H9 (cell line): ENCODE results near the gene ERMAP. TPM values are rescaled to one million over a fixed set of nuclear protein-coding genes. Genes with fewer than 3 reads are reported as not detected.
"Not testable (repeated sequence)": the region's sequence is repeated elsewhere in the genome, so short reads cannot be mapped to it uniquely, and the experiment has no call there.

Source experiments
- DNase-seq: peaks from one replicate; pipeline ENCODE4 v3.0.0-alpha.2; 2017
- H2AFZ ChIP-seq: one replicate; pipeline ENCODE4 v1.6.1; 2013; ENCODE audit warnings: mild to moderate bottlenecking, low read length, control low read depth, moderate library complexity
- H2AK5ac ChIP-seq: 2 replicates; pipeline ENCODE4 v1.6.1; 2013; ENCODE audit warnings: low read length, control low read depth, mixed read lengths; ENCODE audit not compliant: insufficient read length
- H2BK120ac ChIP-seq: one replicate; pipeline ENCODE4 v1.6.1; 2013; ENCODE audit warnings: low read depth, mild to moderate bottlenecking, low read length, control low read depth, inconsistent platforms; ENCODE audit not compliant: poor library complexity, severe bottlenecking
- H2BK12ac ChIP-seq: 2 replicates; pipeline ENCODE4 v1.6.1; 2013; ENCODE audit warnings: low read length, control low read depth, mixed read lengths, low read depth; ENCODE audit not compliant: insufficient read length
- H2BK15ac ChIP-seq: 2 replicates; pipeline ENCODE4 v1.6.1; 2013; ENCODE audit warnings: low read depth, low read length, control low read depth
- H2BK20ac ChIP-seq: one replicate; pipeline ENCODE4 v1.6.1; 2013; ENCODE audit warnings: low read depth, mild to moderate bottlenecking, low read length, control low read depth, inconsistent platforms; ENCODE audit not compliant: poor library complexity, severe bottlenecking
- H2BK5ac ChIP-seq: 2 replicates; pipeline ENCODE4 v1.6.1; 2013; ENCODE audit warnings: low read length, control low read depth, mixed read lengths; ENCODE audit not compliant: insufficient read length
- H3K14ac ChIP-seq: 2 replicates; pipeline ENCODE4 v1.6.1; 2013; ENCODE audit warnings: low read length, control low read depth; ENCODE audit not compliant: insufficient read depth
- H3K18ac ChIP-seq: 2 replicates; pipeline ENCODE4 v1.6.1; 2013; ENCODE audit warnings: low read depth, mild to moderate bottlenecking, mixed read lengths, low read length, control low read depth; ENCODE audit not compliant: insufficient read length
- H3K23ac ChIP-seq: 2 replicates; pipeline ENCODE4 v1.6.1; 2013; ENCODE audit warnings: low read length, control low read depth, mixed read lengths, low read depth; ENCODE audit not compliant: insufficient read length
- H3K23me2 ChIP-seq: 2 replicates; pipeline ENCODE4 v1.6.1; 2013; ENCODE audit warnings: low read depth, mild to moderate bottlenecking, mixed read lengths, low read length, control low read depth; ENCODE audit not compliant: insufficient read length, poor library complexity, severe bottlenecking
- H3K27ac ChIP-seq: 2 replicates; pipeline ENCODE4 v1.5.1; 2013; ENCODE audit warnings: low read length, control low read depth, mixed read lengths, low read depth; ENCODE audit not compliant: insufficient read length
- H3K27me3 ChIP-seq: 2 replicates; pipeline ENCODE4 v1.6.1; 2013; ENCODE audit warnings: low read length, control low read depth, inconsistent platforms; ENCODE audit not compliant: insufficient read depth
- H3K4ac ChIP-seq: 2 replicates; pipeline ENCODE4 v1.6.1; 2013; ENCODE audit warnings: low read depth, mild to moderate bottlenecking, control low read depth, inconsistent platforms, low read length, moderate library complexity
- H3K4me1 ChIP-seq: 2 replicates; pipeline ENCODE4 v1.6.1; 2013; ENCODE audit warnings: low read length, control low read depth, inconsistent platforms; ENCODE audit not compliant: insufficient read depth
- H3K4me2 ChIP-seq: 2 replicates; pipeline ENCODE4 v1.6.1; 2013; ENCODE audit warnings: low read length, control low read depth, mixed read lengths; ENCODE audit not compliant: insufficient read length, insufficient read depth
- H3K56ac ChIP-seq: 2 replicates; pipeline ENCODE4 v1.6.1; 2013; ENCODE audit warnings: low read depth, mild to moderate bottlenecking, mixed read lengths, low read length, control low read depth; ENCODE audit not compliant: insufficient read length
- H3K79me1 ChIP-seq: 2 replicates; pipeline ENCODE4 v1.6.1; 2013; ENCODE audit warnings: low read depth, mild to moderate bottlenecking, moderate library complexity, low read length, control low read depth, inconsistent platforms; ENCODE audit not compliant: insufficient read depth, poor library complexity, severe bottlenecking
- H3K79me2 ChIP-seq: 2 replicates; pipeline ENCODE4 v1.6.1; 2013; ENCODE audit warnings: low read length, control low read depth, inconsistent platforms; ENCODE audit not compliant: insufficient read depth
- H3K9ac ChIP-seq: 2 replicates; pipeline ENCODE4 v1.6.1; 2013; ENCODE audit warnings: low read length, control low read depth, mixed read lengths; ENCODE audit not compliant: insufficient read length; ENCODE audit errors: extremely low read depth
- H3K9me3 ChIP-seq: one replicate; pipeline ENCODE4 v1.6.1; 2013; ENCODE audit warnings: low read depth, low read length, inconsistent platforms; ENCODE audit not compliant: control insufficient read depth
- H3T11ph ChIP-seq: one replicate; pipeline ENCODE4 v1.6.1; 2013; ENCODE audit warnings: mild to moderate bottlenecking, low read length, control low read depth, inconsistent platforms
- H4K20me1 ChIP-seq: one replicate; pipeline ENCODE4 v1.6.1; 2013; ENCODE audit not compliant: control insufficient read depth, insufficient read length, insufficient read depth
- H4K5ac ChIP-seq: 2 replicates; pipeline ENCODE4 v1.6.1; 2013; ENCODE audit warnings: low read depth, mild to moderate bottlenecking, mixed read lengths, low read length, control low read depth; ENCODE audit not compliant: insufficient read length
- H4K8ac ChIP-seq: replicated peaks from 2 replicates; pipeline ENCODE4 v1.6.1; 2013; ENCODE audit warnings: low read length, control low read depth, mixed read lengths, low read depth; ENCODE audit not compliant: insufficient read length
- H4K91ac ChIP-seq: 2 replicates; pipeline ENCODE4 v1.6.1; 2013; ENCODE audit warnings: low read depth, mild to moderate bottlenecking, moderate library complexity, mixed read lengths, low read length, control low read depth; ENCODE audit not compliant: insufficient read length
- H3K27ac Mint-ChIP-seq, 3 experiments: 2 replicates in 2 of 3; 3 replicates in 1 of 3; pipeline ENCODE4 v1.8.0; 2020 to 2021; ENCODE audit warnings: mixed read lengths in 3 of 3, mild to moderate bottlenecking in 1 of 3, moderate library complexity in 1 of 3
- H3K27me3 Mint-ChIP-seq: 2 replicates; pipeline ENCODE4 v1.8.0; 2021; ENCODE audit warnings: low read depth, mild to moderate bottlenecking, moderate library complexity, mixed read lengths
- H3K36me3 Mint-ChIP-seq, 3 experiments: 2 replicates in 2 of 3; 3 replicates in 1 of 3; pipeline ENCODE4 v1.8.0; 2020 to 2021; ENCODE audit warnings: low read depth in 3 of 3, mixed read lengths in 3 of 3; ENCODE audit not compliant: insufficient read depth in 1 of 3
- H3K4me1 Mint-ChIP-seq, 2 experiments: 2 replicates each; pipeline ENCODE4 v1.8.0; 2020; ENCODE audit warnings: mixed read lengths in 2 of 2
- H3K4me3 Mint-ChIP-seq, 2 experiments: 2 replicates in 1 of 2; 3 replicates in 1 of 2; pipeline ENCODE4 v1.8.0; 2020 to 2021; ENCODE audit warnings: mild to moderate bottlenecking in 2 of 2, mixed read lengths in 2 of 2, moderate library complexity in 1 of 2
- H3K9me3 Mint-ChIP-seq, 2 experiments: 2 replicates in 1 of 2; 3 replicates in 1 of 2; pipeline ENCODE4 v1.8.0; 2020; ENCODE audit warnings: mild to moderate bottlenecking in 2 of 2, mixed read lengths in 2 of 2, moderate library complexity in 1 of 2
- WGBS: extraction: QIAGEN DNeasy Blood & Tissue Kit; methylation state at CpG from one replicate; pipeline ENCODE4 v1.1.7; 2013; ENCODE audit warnings: missing lambda C conversion rate, low lambda C conversion rate, mixed read lengths; ENCODE audit not compliant: insufficient read length; ENCODE audit errors: extremely low coverage; 5-methylcytosine and 5-hydroxymethylcytosine counted together
- total RNA-seq: library from RNA; stranded (reverse); gene quantifications from 2 replicates; pipeline ENCODE4 v1.2.1, GENCODE V29; 2021
- TF ChIP-seq, protein P1 (sequence below): fragments of 200-600 bp; sonication (generic); conservative IDR thresholded peaks from 3 replicates; pipeline ENCODE4 v1.8.0; 2021; ENCODE audit warnings: antibody characterized with exemption, mild to moderate bottlenecking

The ERMAP gene
- total RNA-seq, 1 experiment from 2014 or later = 4.5 TPM

DNA sequence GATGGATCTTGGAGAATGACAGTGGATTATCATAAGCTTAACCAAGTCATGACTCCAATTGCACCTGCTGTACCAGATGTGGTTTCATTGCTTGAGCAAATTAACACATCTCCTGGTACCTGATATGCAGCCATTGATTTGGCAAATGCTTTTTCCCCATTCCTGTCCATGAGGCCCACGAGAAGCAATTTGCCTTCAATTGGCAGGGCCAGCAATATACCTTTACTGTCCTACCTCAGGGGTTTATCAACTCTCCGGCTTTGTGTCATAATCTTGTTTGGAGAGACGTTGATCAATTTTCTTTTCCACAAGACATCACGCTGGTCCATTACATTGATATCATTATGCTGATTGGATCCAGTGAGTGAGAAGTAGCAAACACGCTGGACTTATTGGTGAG is 49.6 kb downstream of the ERMAP start:
- no peak overlapping the region for H3K4me3 Mint-ChIP-seq
- Histone ChIP-seq H3K9ac (no peak overlapping the region), H2AK5ac (no peak overlapping the region), H3K79me2 (no peaks in the 10 kb centered on the region), H3K14ac (no peak overlapping the region), H4K8ac (no peak overlapping the region), H2BK20ac (no peak overlapping the region), H3K27me3 (no peaks in the 10 kb centered on the region), H2BK120ac (no peak overlapping the region), H3K18ac (no peak overlapping the region), H4K20me1 (no peaks in the 10 kb centered on the region), H3K79me1 (no peaks in the 10 kb centered on the region), H3K56ac (no peak overlapping the region), H2BK12ac (no peak overlapping the region), H4K5ac (no peak overlapping the region), H3K23me2 (no peaks in the 10 kb centered on the region), H3K23ac (no peak overlapping the region), H2BK15ac (no peak overlapping the region), H3K9me3 (no peaks in the 10 kb centered on the region), H3K4me2 (no peak overlapping the region), H4K91ac (no peak overlapping the region), H3T11ph (no peak overlapping the region), H2AFZ (no peak overlapping the region), H2BK5ac (no peak overlapping the region), H3K4me1 (no peaks in the 10 kb centered on the region), H3K27ac (no peak overlapping the region), H3K4ac (no peak overlapping the region)
- H3K27ac Mint-ChIP-seq = no peak overlapping the region
- H3K4me1 Mint-ChIP-seq = no peaks in the 10 kb centered on the region
- DNase-seq = no peak
- H3K9me3 Mint-ChIP-seq = peaks cover 3 to 7% of the 10 kb centered on the region in 2 experiments; a peak in 4 of 5 replicates
- H3K36me3 Mint-ChIP-seq = peaks cover 0 to 2% (median 0%) of the 10 kb centered on the region in 3 experiments; a peak in 1 of 7 replicates
- H3K27me3 Mint-ChIP-seq = peaks cover 12% of the 10 kb centered on the region
- TF ChIP-seq, protein P1, sequence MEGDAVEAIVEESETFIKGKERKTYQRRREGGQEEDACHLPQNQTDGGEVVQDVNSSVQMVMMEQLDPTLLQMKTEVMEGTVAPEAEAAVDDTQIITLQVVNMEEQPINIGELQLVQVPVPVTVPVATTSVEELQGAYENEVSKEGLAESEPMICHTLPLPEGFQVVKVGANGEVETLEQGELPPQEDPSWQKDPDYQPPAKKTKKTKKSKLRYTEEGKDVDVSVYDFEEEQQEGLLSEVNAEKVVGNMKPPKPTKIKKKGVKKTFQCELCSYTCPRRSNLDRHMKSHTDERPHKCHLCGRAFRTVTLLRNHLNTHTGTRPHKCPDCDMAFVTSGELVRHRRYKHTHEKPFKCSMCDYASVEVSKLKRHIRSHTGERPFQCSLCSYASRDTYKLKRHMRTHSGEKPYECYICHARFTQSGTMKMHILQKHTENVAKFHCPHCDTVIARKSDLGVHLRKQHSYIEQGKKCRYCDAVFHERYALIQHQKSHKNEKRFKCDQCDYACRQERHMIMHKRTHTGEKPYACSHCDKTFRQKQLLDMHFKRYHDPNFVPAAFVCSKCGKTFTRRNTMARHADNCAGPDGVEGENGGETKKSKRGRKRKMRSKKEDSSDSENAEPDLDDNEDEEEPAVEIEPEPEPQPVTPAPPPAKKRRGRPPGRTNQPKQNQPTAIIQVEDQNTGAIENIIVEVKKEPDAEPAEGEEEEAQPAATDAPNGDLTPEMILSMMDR = no peak
- no CpG with 5 or more reads among the region's 5 CpGs for WGBS

DNA sequence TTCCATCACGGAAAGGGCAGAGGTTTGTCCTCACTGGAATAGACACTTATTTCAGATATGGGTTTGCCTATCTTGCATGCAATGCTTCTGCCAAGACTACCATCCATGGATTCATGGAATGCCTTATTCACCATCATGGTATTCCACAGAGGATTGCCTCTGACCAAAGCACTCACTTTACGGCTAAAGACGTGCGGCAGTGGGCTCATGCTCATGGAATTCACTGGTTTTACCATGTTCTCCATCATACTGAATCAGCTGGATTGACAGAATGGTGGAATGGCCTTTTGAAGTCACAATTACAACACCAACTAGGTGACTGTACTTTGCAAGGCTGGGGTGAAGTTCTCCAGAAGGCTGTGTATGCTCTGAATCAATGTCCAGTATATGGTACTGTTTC is 51.5 kb downstream of the ERMAP start:
- not testable (repeated sequence) for H3K4me2 ChIP-seq, H3K56ac ChIP-seq, H4K5ac ChIP-seq, H3K4me1 Mint-ChIP-seq, DNase-seq, H2BK15ac ChIP-seq, H3K79me1 ChIP-seq, H3K14ac ChIP-seq, H3K23me2 ChIP-seq, H4K8ac ChIP-seq, H3K27ac Mint-ChIP-seq, H2BK5ac ChIP-seq, H2AK5ac ChIP-seq, H2AFZ ChIP-seq, H3K23ac ChIP-seq, H3K4me3 Mint-ChIP-seq, H4K20me1 ChIP-seq, H2BK12ac ChIP-seq, H3T11ph ChIP-seq, H2BK20ac ChIP-seq, H2BK120ac ChIP-seq, H3K27me3 ChIP-seq, H3K18ac ChIP-seq, H3K9me3 ChIP-seq, H3K27ac ChIP-seq, H4K91ac ChIP-seq, H3K9ac ChIP-seq, H3K79me2 ChIP-seq, H3K4ac ChIP-seq, H3K36me3 Mint-ChIP-seq, H3K4me1 ChIP-seq
- WGBS = no CpG with 5 or more reads among the region's 4 CpGs
- peaks cover 7 to 10% of the 10 kb centered on the region in 2 experiments; a peak in 4 of 5 replicates for H3K9me3 Mint-ChIP-seq
- peaks cover 11% of the 10 kb centered on the region for H3K27me3 Mint-ChIP-seq
